T-helper 1 cell treated with Interleukin-12 subunit alpha and Interleukin-12 subunit beta and Interleukin-4 antibody, amounts not matched to agents 30 μg/mL and 1 μg/mL, for 36 hours (primary cell): ENCODE measurements around the gene NR1H2.

Experiments
- H3K27ac Mint-ChIP-seq: one replicate; pipeline ENCODE4 v1.8.0; 2021; ENCODE audit warnings: mild to moderate bottlenecking, mixed read lengths
- H3K27me3 Mint-ChIP-seq: one replicate; pipeline ENCODE4 v1.8.0; 2021; ENCODE audit warnings: low read depth, mixed read lengths
- H3K36me3 Mint-ChIP-seq: one replicate; pipeline ENCODE4 v1.8.0; 2021; ENCODE audit warnings: low read depth, mixed read lengths
- H3K4me1 Mint-ChIP-seq: one replicate; pipeline ENCODE4 v1.8.0; 2021; ENCODE audit warnings: low read depth, mixed read lengths
- H3K4me3 Mint-ChIP-seq: one replicate; pipeline ENCODE4 v1.8.0; 2021; ENCODE audit warnings: mild to moderate bottlenecking, moderate library complexity, mixed read lengths
- H3K9me3 Mint-ChIP-seq: one replicate; pipeline ENCODE4 v1.8.0; 2021; ENCODE audit warnings: mixed read lengths

The NR1H2 gene

DNA sequence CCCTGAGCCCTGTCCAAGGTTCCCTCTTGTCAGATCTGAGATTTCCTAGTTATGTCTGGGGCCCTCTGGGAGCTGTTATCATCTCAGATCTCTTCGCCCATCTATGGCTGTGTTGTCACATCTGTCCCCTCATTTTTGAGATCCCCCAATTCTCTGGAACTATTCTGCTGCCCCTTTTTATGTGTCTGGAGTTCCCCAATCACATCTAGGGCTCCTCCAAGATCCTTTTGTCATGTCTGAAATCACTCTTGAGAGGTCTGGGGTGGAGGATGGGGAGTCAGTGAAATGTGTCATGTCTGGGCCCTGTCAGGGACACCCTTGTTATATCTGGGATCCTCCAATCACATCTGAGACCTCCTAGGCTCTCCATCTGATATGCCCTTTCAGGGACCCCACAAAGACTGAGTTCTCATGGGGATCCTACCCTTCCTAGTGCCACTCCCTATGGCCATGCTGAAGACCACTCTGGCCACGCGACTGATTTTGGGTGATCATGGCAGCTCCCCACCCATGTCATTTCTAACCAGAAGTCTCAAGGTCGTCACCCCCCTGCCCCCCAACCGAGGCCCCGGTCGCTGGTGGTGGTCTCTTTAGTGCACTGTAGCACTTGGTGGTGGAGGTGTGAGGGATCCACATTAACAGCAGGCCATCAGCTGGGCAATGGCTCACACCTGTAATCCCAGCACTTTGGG is 52.7 kb downstream of the NR1H2 start:
- peaks cover 17% of the 10 kb centered on the region for H3K27me3 Mint-ChIP-seq
- peaks cover 13% of the 10 kb centered on the region for H3K4me1 Mint-ChIP-seq
- H3K4me3 Mint-ChIP-seq, result no peak overlapping the region
- H3K27ac Mint-ChIP-seq, result peak overlapping the region; percentile 36
- no peaks in the 10 kb centered on the region for H3K9me3 Mint-ChIP-seq
- no peaks in the 10 kb centered on the region for H3K36me3 Mint-ChIP-seq

DNA sequence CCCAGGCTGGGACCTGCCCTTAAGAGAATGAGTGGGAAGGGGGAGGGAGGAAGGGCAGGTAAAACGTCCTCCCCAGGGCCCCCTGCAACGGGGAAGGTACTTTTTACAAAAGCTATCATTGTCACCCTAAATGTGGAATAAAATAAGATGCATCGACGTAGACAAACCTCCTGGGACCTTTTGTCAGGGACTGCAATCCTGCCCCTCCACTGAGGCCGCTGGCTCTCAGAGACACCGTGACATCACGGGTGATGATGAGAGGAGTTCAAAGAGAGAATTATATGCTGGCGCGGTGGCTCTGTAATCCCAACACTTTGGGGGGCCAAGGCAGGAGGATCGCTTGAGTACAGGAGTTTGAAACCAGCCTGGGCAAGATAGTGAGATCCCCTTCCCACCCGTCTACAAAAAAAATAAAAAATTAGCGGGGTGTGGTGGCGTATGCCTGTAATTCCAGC is 54.7 kb downstream of the NR1H2 start:
- H3K4me1 Mint-ChIP-seq, result peaks cover 13% of the 10 kb centered on the region
- H3K27me3 Mint-ChIP-seq, result peaks cover 23% of the 10 kb centered on the region
- peak overlapping the region; percentile 93 for H3K4me3 Mint-ChIP-seq
- no peaks in the 10 kb centered on the region for H3K36me3 Mint-ChIP-seq
- peak overlapping the region; percentile 65 for H3K27ac Mint-ChIP-seq
- H3K9me3 Mint-ChIP-seq, result no peaks in the 10 kb centered on the region

DNA sequence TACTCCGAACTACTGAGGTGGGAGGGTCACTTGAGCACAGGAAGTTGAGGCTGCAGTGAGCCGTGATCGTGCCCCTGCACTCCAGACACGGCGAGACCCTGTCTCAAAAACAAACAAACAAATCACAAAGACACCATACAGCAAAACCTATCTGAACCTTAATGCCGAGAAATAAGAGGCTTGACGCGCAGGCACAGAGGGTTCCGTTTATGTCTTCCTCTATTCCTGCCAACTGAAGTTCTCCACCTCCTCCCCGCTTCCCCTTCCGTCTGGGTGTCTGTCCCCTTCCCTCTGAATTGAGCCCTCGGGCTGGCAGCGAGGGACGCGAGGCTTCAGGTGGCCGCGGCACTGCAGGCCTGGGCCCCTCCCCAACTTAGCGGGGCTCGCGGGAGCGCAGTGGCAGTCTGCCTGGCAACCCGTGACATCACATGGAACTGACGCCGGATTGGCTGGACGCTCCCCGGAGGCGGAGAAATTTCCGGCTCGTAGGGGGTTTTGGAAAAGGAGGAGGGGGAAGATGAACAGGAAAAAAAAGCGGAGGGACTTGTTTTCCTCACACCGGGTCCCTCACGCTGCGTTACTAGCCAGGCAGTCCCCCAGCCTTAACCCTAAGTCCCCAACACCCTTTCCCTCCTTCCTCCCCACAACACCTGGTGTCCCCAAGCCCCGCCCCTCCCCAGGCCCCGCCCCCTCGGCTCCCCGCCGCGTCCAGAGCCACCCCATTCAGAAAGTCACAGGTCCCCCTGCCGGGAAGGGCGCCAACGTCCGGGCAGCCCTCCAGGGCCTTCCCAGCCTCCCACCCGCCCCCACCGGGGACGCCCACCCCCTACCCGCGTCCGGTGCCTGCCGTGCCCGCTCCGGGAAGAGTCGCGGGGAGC is 55.3 kb downstream of the NR1H2 start:
- peaks cover 13% of the 10 kb centered on the region for H3K4me1 Mint-ChIP-seq
- peak overlapping the region; percentile 95 for H3K27ac Mint-ChIP-seq
- H3K36me3 Mint-ChIP-seq, result no peaks in the 10 kb centered on the region
- peak overlapping the region; percentile 93 for H3K4me3 Mint-ChIP-seq
- H3K9me3 Mint-ChIP-seq, result no peaks in the 10 kb centered on the region
- peaks cover 23% of the 10 kb centered on the region for H3K27me3 Mint-ChIP-seq

DNA sequence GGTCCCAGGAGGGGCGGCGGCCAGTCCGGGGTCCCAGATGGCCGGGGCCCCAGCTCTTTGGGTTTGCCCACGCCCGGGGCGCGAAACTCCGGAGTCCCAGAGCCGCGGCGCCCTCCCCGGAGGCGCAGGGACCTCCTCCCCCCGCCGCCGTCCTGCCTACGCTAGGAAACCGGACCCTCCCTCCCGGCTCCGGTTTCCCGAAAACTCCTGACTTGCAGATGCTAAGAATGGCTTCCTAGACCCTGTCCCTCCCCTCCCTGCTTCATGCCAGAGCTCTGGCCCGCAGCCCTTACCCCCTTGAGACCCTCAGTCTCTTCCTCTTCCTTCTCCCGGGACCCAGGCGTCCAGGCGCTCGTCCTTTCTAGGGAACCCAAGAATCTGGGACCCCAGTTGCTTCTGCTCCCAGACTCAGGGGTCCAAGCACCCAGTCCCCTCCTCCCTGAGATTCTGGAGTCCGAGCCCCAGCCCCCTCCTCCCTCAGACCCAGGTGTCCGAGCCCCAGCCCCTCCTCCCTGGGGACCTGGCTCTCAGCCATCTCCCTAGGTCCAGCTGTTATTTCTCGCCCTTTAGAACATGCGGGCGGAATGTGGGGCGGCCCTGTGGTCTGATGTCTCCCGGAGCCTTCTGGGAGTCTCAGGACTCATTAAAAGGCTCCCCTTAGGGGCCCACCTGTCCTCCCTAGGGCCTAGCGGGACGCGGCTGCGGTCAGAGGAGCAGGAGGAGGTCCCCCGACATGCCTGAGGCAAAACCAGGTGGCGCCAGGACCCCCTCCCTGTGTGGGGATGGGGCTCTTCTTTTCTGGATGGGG is 56.2 kb downstream of the NR1H2 start, which contains the start of gene MYBPC2:
Gene MYBPC2, plus strand, starts transcription at position 672 of the 808 bp plus-strand sequence. Its CDS starts 62 bp downstream, at position 734.
- H3K9me3 Mint-ChIP-seq, result no peaks in the 10 kb centered on the region
- peaks cover 23% of the 10 kb centered on the region for H3K27me3 Mint-ChIP-seq
- H3K27ac Mint-ChIP-seq, result peak within 1 kb of the TSS; percentile 95
- H3K36me3 Mint-ChIP-seq, result no peaks in the 10 kb centered on the region
- peak within 1 kb of the TSS; percentile 93 for H3K4me3 Mint-ChIP-seq
- H3K4me1 Mint-ChIP-seq, result peaks cover 13% of the 10 kb centered on the region
